Stomach smooth muscle (tissue), 2 donors: ENCODE measurements around the gene LACTBL1.

Experiments used
- H3K27ac ChIP-seq: one replicate; pipeline ENCODE4 v1.7.0; 2013; ENCODE audit warnings: mild to moderate bottlenecking, low read length, inconsistent platforms
- H3K27me3 ChIP-seq, 2 donors: one replicate each; pipeline ENCODE4 v1.7.0; 2013; ENCODE audit warnings: low read length in 2 of 2; ENCODE audit not compliant: insufficient read depth in 2 of 2, control insufficient read depth in 1 of 2
- H3K36me3 ChIP-seq, 2 donors: one replicate each; pipeline ENCODE4 v1.7.0; 2013; ENCODE audit warnings: low read length in 2 of 2; ENCODE audit not compliant: control insufficient read depth in 2 of 2, insufficient read depth in 2 of 2
- H3K4me1 ChIP-seq: one replicate; pipeline ENCODE4 v1.7.0; 2013; ENCODE audit warnings: low read length; ENCODE audit not compliant: control insufficient read depth, insufficient read depth
- H3K4me3 ChIP-seq, 2 donors: one replicate each; pipeline ENCODE4 v1.7.0; 2013; ENCODE audit warnings: low read length in 2 of 2
- H3K9ac ChIP-seq, 2 donors: one replicate each; pipeline ENCODE4 v1.7.0; 2013; ENCODE audit warnings: low read length in 2 of 2, mild to moderate bottlenecking in 1 of 2
- H3K9me3 ChIP-seq, 2 donors: one replicate each; pipeline ENCODE4 v1.7.0; 2013; ENCODE audit warnings: low read length in 2 of 2; ENCODE audit not compliant: control insufficient read depth in 2 of 2
- donor health status: healthy.
- donor health status: Pancreatic carcinoma.

LACTBL1 gene

GRCh38 chr1:22976461-22977243, 4.0 kb upstream of the LACTBL1 start:
- Histone ChIP-seq H3K36me3 (no peaks in the 10 kb centered on the region), H3K9ac (no peak overlapping the region)

GRCh38 chr1:22976127-22976460, 3.4 kb upstream of the LACTBL1 start:
- H3K4me3 ChIP-seq = no peak overlapping the region
- no peaks in the 10 kb centered on the region for H3K9me3 ChIP-seq
- no peaks in the 10 kb centered on the region for H3K4me1 ChIP-seq
- no peaks in the 10 kb centered on the region for H3K36me3 ChIP-seq
- no peak overlapping the region for H3K27ac ChIP-seq
- H3K9ac ChIP-seq = no peak overlapping the region
- peaks cover 0 to 7% of the 10 kb centered on the region in 2 donors for H3K27me3 ChIP-seq

More at GRCh38 chr1:22976461-22977243, 4.0 kb upstream of the LACTBL1 start:
- Histone ChIP-seq H3K4me1 (no peaks in the 10 kb centered on the region), H3K4me3 (no peak overlapping the region), H3K27ac (no peak overlapping the region), H3K27me3 (peaks cover 0 to 6% of the 10 kb centered on the region in 2 donors), H3K9me3 (no peaks in the 10 kb centered on the region)

- H3K27ac ChIP-seq = no peak overlapping the region
- no peak overlapping the region for H3K9ac ChIP-seq
- H3K4me3 ChIP-seq = no peak overlapping the region
- H3K36me3 ChIP-seq = no peaks in the 10 kb centered on the region
- no peaks in the 10 kb centered on the region for H3K4me1 ChIP-seq
- H3K27me3 ChIP-seq = peaks cover 0 to 9% of the 10 kb centered on the region in 2 donors
- H3K9me3 ChIP-seq = no peaks in the 10 kb centered on the region
Observed at GRCh38 chr1:22975694-22976093, 3.0 kb upstream of the LACTBL1 start.

GRCh38 chr1:22971611-22972405, 858 bp downstream of the LACTBL1 start:
- H3K9ac ChIP-seq = no peak overlapping the region
- no peaks in the 10 kb centered on the region for H3K36me3 ChIP-seq
- H3K4me1 ChIP-seq = peaks cover 10% of the 10 kb centered on the region
- H3K27me3 ChIP-seq = peaks cover 0 to 9% of the 10 kb centered on the region in 2 donors
- H3K27ac ChIP-seq = no peak overlapping the region
- H3K9me3 ChIP-seq = no peaks in the 10 kb centered on the region
- no peak overlapping the region for H3K4me3 ChIP-seq

- Histone ChIP-seq H3K36me3 (no peaks in the 10 kb centered on the region), H3K4me1 (peaks cover 10% of the 10 kb centered on the region), H3K27me3 (peaks cover 0 to 9% of the 10 kb centered on the region in 2 donors), H3K27ac (no peak overlapping the region), H3K9me3 (peaks cover 4 to 6% of the 10 kb centered on the region in 2 donors), H3K4me3 (no peak overlapping the region), H3K9ac (no peak overlapping the region)
Observed at GRCh38 chr1:22971161-22971560, 1.5 kb downstream of the LACTBL1 start.

GRCh38 chr1:22970096-22970495, 2.6 kb downstream of the LACTBL1 start:
- H3K36me3 ChIP-seq = no peaks in the 10 kb centered on the region
- H3K4me3 ChIP-seq = no peak overlapping the region
- peaks cover 0 to 6% of the 10 kb centered on the region in 2 donors for H3K27me3 ChIP-seq

GRCh38 chr1:22969304-22969709, 3.4 kb downstream of the LACTBL1 start:
- Histone ChIP-seq H3K4me1 (peaks cover 10% of the 10 kb centered on the region), H3K4me3 (no peak overlapping the region), H3K27me3 (peaks cover 0 to 12% of the 10 kb centered on the region in 2 donors), H3K27ac (no peak overlapping the region), H3K36me3 (no peaks in the 10 kb centered on the region), H3K9me3 (peaks cover 5 to 7% of the 10 kb centered on the region in 2 donors), H3K9ac (no peak overlapping the region)

More at GRCh38 chr1:22970096-22970495, 2.6 kb downstream of the LACTBL1 start:
- Histone ChIP-seq H3K4me1 (peaks cover 10% of the 10 kb centered on the region), H3K27ac (no peak overlapping the region), H3K9me3 (peaks cover 5 to 7% of the 10 kb centered on the region in 2 donors), H3K9ac (no peak overlapping the region)

DNA sequence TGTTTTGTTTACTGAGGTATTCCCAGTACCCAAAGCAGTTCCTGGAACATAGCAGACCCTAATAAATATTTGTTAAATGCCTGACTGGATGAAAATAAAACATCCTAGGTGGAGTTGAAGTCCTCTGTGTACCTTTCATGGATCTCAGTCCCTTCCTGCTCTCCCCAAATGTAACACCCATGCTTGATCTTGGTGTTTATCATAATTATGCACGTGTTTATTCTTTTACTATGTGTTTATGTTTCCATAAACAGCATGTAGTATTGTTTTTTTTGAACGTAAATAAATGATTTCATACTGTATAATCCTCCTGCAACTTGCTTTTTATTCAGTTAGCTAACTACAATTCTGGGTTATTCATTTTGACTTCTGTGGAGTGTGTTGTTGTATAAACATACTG, 4.8 kb downstream of the LACTBL1 start:
- peaks cover 5 to 7% of the 10 kb centered on the region in 2 donors for H3K9me3 ChIP-seq
- H3K27me3 ChIP-seq = peaks cover 0 to 12% of the 10 kb centered on the region in 2 donors
- H3K9ac ChIP-seq = no peak overlapping the region

GRCh38 chr1:22966309-22966708, 6.4 kb downstream of the LACTBL1 start:
- Histone ChIP-seq H3K27me3 (peaks cover 0 to 10% of the 10 kb centered on the region in 2 donors), H3K9me3 (peaks cover 5 to 7% of the 10 kb centered on the region in 2 donors), H3K27ac (no peak overlapping the region), H3K4me3 (no peak overlapping the region), H3K9ac (no peak overlapping the region), H3K36me3 (no peaks in the 10 kb centered on the region), H3K4me1 (peaks cover 13% of the 10 kb centered on the region)

More for the DNA sequence above, 4.8 kb downstream of the LACTBL1 start:
- Histone ChIP-seq H3K4me1 (peaks cover 13% of the 10 kb centered on the region), H3K36me3 (no peaks in the 10 kb centered on the region), H3K27ac (no peak overlapping the region), H3K4me3 (no peak overlapping the region)

DNA sequence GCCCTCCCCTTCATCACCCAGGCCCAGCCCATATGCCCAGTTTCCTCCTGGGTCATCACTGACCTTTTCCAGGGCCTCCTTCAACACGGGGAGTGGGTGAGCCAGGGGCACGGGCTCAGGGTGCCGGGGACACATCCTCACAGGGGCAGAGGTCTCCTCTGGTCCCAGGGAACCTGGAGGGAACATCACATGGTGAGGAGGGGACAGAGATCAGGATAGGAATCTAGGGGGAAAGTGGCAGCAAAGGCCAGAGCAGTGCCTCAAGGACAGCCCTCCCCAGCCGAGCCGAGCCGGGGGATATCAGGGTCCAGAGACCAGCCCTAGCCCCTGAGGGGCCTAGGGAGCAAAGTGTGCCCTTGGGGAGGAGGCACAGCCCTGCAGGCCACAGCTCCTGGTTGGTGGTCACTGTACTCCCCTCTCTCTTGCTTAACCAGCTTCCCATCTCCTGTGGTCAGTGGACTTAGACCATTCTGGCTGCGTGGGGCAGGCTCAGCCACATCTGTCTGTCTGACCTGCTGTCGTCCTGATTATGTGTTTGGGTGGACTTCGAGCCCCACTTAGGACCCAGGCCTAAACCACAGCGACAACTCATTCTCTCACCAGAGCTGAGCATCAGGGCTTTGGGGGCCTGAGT, 9.5 kb downstream of the LACTBL1 start:
- no peak overlapping the region for H3K27ac ChIP-seq
- H3K36me3 ChIP-seq = no peaks in the 10 kb centered on the region
- peaks cover 3% of the 10 kb centered on the region for H3K4me1 ChIP-seq
- H3K4me3 ChIP-seq = no peak overlapping the region
- peaks cover 0 to 12% of the 10 kb centered on the region in 2 donors for H3K27me3 ChIP-seq
- H3K9me3 ChIP-seq = peaks cover 5 to 7% of the 10 kb centered on the region in 2 donors
- no peak overlapping the region for H3K9ac ChIP-seq
